ENCODE results near the gene IRF3.

The IRF3 gene

GRCh38 chr19:49614096-49614833 is 51.4 kb downstream of the IRF3 start:
- no peak for DNase-seq

GRCh38 chr19:49613374-49613773 is 52.3 kb downstream of the IRF3 start:
- DNase-seq, result no peak
